HG03095 (cell line): Measurements from ENCODE around the gene USP31.
"Not testable (repeated sequence)": the region's sequence is repeated elsewhere in the genome, so short reads cannot be mapped to it uniquely, and the experiment has no call there.

Source experiments
- ATAC-seq: cut with Tn5 transposase; IDR thresholded peaks from one replicate; pipeline ENCODE4 v1.9.1; 2021; ENCODE audit warnings: moderate library complexity; ENCODE audit not compliant: unreplicated experiment

USP31 gene

GRCh38 chr16:23156946-23157460, 7.8 kb upstream of the USP31 start:
- no peak for ATAC-seq

- no peak for ATAC-seq
Measured at GRCh38 chr16:23156110-23156509, 6.9 kb upstream of the USP31 start.

GRCh38 chr16:23155445-23156049, 6.3 kb upstream of the USP31 start:
- ATAC-seq, result no peak

GRCh38 chr16:23152386-23153178, 3.3 kb upstream of the USP31 start:
- no peak for ATAC-seq

GRCh38 chr16:23149993-23150364, 727 bp upstream of the USP31 start:
- ATAC-seq, result no peak

DNA sequence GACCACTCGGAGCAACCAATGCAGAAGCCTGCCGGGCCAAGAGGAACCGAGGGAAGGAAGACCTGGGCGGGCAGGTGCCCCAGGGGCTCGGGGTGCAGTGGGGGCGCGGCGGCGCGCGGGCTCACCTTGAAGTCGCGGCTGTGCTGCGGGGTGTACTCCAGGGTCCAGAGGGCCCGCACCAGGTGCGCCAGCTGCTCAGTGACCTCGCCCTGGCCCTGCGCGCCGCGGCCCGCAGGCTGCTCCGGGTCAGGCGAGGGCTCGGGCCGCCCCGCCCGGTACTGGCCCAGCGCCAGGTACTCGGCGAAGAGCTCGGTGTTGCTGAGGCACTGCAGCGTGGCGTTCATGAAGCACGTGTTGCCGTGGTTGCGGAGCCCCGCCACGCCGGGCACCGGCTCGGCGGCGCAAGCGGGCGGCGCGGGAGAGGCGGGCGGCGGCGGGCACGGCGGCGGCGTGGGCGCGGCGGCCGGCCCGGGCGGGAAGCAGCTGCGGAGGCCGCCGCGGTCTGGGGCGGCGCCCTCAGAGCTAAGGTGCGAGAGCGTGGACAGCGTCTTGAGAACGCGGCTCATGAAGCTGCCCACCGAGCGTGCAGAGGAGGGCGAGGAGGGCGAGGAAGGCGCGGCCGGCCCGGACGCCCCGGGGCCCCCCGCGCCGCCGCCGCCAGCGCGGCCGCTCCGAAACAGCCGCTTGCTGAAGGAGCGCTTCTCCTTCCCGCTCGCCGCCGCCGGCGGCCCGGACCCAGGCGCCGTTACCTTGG, 562 bp downstream of the USP31 start:
- ATAC-seq, result peak; percentile 34

DNA sequence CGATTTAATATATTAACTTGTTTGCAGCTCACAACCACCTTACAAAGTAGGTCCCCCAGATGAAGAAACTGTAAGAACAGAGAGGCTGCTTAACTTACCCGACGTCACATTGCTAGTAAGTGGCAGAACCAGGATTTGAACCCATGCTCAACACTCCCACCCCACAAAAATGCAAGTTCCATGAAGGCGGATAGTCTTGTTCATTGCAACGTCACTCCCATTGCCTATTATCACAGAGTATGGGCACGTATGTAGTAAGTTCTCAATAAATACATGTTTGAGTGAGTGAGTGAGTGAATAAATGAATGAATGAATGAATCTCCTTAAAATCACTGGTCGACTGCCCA, 1.1 kb downstream of the USP31 start:
- ATAC-seq, result no peak

- no peak for ATAC-seq
Measured at GRCh38 chr16:23147666-23148065, 1.6 kb downstream of the USP31 start.

DNA sequence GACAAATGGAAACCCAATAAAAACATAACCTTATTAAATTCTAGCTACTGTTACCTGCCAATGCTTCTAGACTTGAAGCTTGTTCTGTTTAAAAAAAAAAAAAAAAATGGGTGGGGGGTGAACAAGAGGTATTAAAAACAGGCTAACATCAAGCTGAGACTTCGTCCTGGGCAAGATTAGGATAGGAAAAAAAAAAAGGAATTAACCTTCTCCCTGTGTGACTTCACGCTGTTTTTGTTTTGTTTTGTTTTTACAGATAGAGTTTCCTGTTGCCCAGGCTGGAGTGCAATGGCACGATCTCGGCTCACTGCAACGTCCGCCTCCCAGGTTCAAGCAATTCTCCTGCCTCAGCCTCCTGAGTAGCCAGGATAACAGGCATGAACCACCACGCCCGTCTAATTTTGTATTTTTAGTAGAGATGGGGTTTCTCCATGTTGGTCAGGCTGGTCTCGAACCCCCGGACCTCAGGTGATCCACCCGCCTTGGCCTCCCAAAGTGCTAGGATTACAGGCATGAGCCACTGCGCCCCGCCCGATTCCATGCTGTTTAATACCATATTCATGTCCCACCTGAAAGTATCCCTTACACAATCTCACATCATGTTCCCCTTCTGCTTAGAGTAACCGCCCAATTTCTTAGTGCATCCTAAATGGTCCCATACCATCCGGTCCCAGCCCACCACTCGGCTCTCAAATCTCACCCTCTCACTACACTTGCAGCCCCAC, 2.2 kb downstream of the USP31 start:
- no peak for ATAC-seq

GRCh38 chr16:23145608-23146007, 3.6 kb downstream of the USP31 start:
- ATAC-seq, result no peak

GRCh38 chr16:23145186-23145585, 4.1 kb downstream of the USP31 start:
- ATAC-seq, result no peak

DNA sequence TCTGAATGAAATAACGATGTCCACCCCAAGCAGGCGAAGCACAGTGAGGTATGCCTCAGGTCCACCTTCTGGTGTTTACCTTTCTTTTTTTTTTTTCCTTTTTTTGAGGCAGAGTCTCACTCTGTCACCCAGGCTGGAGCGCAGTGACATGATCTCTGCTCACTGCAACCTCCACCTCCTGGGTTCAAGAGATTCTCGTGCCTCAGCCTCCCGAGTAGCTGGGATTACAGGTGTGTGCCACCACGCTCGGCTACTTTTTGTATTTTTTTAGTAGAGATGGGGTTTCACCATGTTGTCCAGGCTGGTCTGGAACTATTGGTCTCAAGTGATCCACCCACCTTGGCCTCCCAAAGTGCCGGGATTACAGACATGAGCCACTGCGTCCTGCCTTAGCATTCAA, 4.9 kb downstream of the USP31 start:
- ATAC-seq, result not testable (repeated sequence)

- no peak for ATAC-seq
Measured at GRCh38 chr16:23143391-23143790, 5.9 kb downstream of the USP31 start.

DNA sequence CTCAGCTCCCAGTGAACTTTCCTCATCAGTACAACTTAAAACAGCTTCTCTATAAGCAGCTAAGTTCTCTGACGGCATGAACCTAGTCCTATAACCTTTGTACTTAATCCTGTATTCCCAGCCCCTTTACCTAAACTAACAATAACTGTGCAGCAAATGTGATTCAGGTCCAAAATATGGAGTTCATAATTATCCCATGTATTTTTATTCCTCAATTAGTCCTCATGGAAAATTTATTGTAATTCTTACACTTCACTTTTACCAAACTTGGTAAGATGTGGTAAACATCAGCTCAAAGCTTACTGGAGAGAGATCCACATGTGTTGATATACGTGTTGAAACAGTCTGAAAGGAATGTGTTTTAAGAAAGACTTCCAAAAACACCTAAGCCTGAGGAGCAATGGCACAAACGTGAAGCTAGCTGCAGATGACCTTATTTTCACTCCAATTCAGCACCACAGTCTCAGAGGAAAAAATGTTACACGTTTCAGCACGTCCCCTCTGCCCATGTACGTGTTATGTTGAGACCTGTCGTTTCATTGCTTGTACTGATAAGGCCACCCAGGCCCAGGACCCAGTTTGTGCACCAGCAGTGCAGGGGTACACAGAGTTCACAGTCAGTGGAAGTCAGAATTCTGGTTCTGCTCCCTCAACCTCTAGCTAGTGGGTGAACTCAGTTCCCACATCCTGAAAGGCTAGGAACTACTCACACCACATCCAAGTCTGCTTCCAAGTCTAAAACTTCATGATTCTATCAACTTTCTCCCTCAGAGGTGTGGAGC, 7.1 kb downstream of the USP31 start:
- ATAC-seq, result no peak

GRCh38 chr16:23141500-23141899, 7.8 kb downstream of the USP31 start:
- no peak for ATAC-seq

DNA sequence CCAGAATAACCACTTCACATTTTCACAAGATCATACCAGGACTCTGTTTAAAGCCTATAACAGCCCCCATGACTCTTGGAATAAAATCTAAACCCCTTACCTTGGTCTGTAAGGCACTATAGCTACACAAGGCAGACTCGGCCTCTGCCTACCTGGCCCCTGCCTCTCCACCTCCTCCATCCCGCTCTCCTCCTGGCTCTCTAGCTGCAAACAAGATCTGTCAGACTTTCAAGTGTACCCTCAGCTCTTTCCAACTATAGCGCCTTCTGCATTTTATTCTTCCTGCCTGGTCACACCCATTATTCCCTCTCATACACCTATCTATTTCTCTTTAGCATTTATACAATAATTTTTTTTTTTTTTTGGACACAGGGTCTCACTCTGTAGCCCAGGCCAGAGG, 8.2 kb downstream of the USP31 start:
- no peak for ATAC-seq

DNA sequence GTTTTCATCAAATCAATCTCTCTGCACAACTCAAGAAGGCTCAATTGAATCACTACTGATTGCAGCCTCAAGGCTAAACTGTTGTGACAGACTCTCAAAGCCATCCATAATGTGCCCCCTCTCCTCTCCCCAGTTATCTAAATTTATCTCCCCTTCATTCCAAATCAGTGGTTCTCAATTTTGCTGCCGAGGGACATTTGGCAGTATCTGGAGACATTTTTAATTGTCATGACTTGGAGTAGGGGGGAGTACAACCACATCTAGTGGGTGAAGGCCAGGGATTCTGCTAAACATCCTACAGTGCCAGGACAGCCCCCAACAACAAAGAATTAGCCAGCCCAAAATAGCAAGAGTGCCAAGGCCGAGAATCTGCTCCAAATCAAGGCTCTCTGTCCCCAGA, 9.1 kb downstream of the USP31 start:
- no peak for ATAC-seq

- ATAC-seq, result no peak
Measured at GRCh38 chr16:23137818-23138217, 11.4 kb downstream of the USP31 start.

DNA sequence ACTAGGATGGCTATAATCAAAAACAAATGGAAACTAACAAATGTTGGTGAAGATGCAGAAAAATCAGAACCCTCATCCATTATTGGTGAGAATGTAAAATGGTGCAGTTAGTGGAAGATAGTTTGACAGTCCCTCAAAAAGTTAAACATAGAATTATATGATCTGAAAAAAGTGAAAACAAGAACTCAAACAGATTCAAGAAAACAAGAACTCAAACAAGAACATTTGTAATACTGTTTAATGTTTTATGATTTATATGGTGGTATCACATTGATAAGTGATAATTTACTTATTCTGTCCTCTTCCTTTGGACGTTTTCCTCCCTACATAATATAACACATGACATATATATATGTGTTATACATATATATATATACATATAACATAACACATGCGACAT, 12.0 kb downstream of the USP31 start:
- no peak for ATAC-seq

DNA sequence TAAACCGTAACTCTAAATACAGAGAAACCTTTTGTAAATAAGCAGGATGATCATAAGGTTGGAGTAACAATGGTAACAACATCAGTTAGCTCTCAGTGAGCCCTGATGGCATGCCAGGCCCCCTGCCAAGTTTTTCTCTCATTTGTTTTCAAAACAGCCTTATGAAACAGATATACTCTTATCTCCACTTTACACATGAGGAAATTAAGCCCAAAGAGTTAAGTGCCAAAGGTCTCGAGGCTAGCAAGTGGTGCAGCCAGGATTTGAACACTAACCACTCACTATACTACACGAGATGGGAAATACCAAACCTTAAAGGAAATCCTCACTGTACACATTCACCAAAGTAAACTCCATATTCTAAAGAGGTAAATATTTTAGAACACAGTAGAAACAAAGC, 15.0 kb downstream of the USP31 start:
- no peak for ATAC-seq
